Activated T-cell treated with anti-CD3 and anti-CD28 coated beads for 1 hour (primary cell): Measurements from ENCODE around the gene GBP3.
"Not testable (repeated sequence)": the region's sequence is repeated elsewhere in the genome, so short reads cannot be mapped to it uniquely, and the experiment has no call there.

Experiments used
- DNase-seq: peaks from one replicate; pipeline ENCODE4 v3.0.0-alpha.2; 2020; ENCODE audit warnings: low read depth

Gene GBP3, protein sequence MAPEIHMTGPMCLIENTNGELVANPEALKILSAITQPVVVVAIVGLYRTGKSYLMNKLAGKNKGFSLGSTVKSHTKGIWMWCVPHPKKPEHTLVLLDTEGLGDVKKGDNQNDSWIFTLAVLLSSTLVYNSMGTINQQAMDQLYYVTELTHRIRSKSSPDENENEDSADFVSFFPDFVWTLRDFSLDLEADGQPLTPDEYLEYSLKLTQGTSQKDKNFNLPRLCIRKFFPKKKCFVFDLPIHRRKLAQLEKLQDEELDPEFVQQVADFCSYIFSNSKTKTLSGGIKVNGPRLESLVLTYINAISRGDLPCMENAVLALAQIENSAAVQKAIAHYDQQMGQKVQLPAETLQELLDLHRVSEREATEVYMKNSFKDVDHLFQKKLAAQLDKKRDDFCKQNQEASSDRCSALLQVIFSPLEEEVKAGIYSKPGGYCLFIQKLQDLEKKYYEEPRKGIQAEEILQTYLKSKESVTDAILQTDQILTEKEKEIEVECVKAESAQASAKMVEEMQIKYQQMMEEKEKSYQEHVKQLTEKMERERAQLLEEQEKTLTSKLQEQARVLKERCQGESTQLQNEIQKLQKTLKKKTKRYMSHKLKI

DNA sequence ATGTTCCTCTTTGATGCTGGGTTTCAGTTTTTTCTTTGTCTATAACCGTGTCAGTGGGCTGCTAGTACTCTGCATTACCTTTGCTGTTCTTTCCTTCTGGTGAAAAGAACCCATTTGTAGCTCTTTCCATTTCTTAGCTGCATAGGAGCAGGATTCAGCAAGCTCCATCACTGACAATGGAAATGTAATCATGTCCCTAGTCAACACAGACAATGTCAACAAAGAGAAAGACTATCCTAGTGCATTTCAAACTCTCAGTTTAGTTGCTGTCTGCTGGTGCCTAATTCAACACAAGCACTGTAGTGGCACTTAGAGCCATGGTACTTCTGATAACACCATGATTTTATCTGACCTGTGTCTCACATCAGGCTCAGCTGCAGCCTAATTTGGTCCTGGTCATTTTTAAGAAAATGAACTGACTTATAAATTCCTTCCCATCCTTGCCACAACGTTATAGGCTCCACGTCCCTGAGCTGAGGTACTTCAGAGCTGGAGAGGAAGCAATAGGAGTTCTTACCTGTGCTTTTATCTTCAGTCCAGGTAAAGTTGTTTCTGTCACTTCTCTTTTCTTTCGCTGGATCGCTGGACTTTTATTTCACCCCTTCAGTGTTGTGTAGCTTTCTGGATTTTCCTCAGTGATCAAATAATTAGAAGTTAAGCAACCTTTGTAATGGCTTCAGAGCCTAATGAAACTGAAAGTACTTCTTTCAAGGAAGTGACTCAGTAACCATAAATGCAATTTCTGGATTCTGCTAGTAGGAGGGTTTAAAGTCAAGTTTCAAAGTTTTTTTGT is at the start of gene GBP3:
Gene GBP3 (minus strand): TSS at position 700 of the 793 bp plus-strand sequence. CDS start 2,145 bp downstream, outside the sequence.
- DNase-seq = no peak

DNA sequence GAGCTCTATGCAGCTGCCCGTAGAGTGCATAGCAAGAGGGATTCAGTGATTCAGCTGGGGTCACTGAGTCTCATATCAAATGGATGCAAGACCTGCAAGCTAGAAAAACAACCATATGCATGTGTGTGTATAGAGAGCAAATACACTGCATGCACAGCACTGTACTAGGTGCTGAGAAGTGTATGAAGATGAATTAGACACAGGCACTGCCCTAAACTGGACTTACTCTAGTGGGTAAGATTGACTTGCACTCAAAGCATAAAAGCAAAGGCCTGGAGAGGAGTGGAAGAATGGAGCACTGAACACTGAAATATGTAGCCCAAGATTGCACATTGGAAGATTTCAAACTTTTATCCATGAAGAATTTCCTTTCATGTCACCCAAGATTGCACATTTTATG is 47.8 kb upstream of the GBP3 start:
- DNase-seq = no peak

DNA sequence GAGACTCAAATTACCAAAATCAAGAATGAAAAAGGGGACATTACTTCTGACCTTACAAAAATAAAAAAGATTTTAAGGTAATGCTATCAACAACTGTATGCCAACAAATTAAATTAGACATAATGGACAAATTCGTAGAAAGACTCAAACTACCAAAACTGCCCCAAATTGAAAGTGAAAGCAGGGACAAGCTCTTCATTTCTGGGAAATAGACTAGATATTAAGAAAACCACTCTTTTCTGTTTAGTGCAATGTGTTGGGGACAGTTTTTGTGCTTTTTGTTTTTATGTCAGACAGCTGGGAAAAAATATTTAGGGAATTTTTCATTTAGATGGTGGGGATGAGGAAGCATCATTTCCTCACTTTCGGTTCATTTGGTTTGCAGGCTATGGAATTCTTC is 47.3 kb upstream of the GBP3 start:
- no peak for DNase-seq

DNA sequence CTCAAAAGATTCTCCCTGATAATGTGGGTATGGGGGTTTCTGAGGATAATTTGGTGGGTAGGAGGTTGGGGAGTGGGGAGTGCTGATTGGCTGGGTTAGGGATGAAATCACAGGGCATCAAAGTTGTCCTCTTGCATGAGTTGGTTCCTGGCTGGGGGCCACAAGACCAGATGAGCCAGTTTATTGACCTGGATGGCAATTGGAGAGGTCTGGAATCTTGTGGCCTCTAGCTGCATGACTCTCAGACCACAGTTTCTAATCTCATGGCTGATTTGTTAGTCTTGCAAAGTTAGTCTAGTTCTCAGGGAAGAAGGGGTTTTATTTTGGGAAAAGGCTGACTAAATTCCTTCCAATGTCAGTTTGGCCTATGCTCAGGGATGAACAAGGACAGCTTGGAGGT is 45.6 kb upstream of the GBP3 start:
- DNase-seq = no peak

DNA sequence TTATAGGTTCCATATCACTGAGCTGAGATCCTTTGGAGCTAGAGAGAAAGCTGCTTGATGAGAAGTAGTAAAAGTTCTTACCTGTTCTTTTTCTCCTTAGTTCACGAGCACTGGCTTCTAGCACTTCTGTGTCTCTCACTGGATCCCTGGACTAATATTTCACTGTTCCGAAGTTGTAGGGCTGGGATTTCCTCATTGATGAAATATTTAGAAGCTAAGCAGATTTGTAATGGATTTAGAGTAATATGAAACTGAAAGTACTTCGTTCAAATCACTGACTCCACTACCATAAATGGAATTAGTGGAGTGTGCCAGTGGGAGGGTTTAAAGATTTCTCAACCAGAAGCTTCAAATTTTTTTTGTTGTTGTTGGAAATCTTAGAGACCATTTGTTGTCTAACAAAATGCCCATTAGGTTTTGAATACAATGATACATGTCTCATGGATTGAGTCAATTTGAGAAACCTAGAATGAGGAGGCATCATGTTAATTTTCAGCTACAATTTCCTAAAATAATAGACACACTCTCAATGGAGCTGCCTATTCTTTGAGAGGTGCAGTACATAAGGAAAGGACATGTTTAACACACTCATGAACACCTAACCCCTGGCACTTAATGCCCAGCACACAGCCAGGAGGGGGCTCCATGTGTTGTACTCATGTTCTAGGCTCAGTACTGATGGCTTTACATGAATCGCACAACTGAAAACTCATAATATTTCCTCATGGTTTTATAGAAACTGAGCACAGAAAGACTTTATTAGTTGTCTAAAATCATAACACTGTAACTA is 42.6 kb upstream of the GBP3 start, which contains the start of gene GBP1:
Gene GBP1 (minus strand): TSS at position 130 of the 790 bp plus-strand sequence. CDS start 1,974 bp downstream, outside the sequence.
- no peak for DNase-seq

DNA sequence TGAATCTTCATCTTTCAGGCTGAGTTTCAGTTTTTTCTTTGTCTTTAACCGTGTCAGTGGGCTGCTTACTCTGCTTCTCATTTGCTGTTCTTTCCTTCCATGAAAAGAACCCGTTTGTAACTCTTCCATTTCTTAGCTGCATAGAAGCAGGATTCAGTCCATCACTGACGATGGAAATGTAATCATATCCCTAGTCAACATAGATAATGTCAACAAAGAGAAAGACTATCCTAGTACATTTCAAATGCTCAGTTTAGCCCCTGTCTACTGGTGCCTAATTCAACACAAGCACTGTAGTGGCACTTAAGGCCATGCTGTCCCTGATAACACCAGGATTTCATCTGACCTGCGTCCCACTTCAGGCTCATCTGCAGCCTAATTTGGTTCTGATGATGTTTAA is 42.0 kb upstream of the GBP3 start:
- DNase-seq = no peak

DNA sequence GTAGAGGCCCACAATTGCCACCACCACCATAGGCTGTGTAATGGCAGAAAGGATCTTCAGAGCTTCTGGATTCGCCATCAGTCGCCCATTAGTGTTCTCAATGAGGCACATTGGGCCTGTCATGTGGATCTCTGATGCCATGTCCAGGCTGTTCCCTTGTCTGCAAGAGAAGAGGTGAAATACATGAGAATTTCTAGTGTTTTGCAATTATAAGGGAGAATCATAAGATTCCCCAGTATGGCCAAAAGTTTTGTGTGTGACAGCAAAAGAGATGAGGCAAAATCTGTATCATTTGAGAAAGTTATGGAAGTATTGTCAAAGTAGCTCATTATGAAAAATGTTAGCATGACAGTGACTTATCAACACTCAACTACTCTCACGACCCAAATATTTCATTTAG is 40.4 kb upstream of the GBP3 start:
- no peak for DNase-seq

DNA sequence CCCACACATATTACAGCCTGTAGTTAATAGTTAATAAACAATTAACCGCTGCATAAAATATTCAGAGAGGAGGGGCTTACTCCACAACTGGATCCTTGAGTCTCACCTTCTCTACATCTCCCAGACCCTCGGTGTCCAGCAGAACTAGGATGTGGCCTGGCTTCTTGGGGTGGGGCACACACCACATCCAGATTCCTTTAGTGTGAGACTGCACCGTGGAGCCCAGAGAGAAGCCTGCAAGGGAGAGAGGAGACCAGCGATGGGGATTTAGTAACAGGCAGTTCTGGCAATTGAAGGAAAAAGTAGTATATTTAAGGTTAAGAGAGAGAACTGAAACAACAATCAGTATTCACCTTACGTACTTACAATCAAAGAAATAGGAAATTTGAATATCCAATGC is 37.4 kb upstream of the GBP3 start:
- DNase-seq = no peak

DNA sequence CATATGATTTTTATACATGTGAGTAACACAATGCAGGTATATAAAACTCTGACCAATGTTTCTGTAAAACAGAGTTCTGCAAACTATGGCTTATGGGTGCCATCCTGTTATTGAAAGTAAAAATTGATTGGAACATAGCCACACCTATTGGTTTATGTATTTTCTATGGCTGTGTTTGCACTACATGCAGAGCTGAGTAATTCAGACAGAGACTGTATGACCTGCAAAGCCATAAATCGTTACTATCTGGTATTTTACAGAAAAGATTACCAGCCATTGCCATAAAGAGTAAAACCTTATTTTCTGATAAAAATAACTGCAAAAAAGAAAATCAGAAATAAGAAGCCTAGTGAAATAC is 29.3 kb upstream of the GBP3 start:
- no peak for DNase-seq

DNA sequence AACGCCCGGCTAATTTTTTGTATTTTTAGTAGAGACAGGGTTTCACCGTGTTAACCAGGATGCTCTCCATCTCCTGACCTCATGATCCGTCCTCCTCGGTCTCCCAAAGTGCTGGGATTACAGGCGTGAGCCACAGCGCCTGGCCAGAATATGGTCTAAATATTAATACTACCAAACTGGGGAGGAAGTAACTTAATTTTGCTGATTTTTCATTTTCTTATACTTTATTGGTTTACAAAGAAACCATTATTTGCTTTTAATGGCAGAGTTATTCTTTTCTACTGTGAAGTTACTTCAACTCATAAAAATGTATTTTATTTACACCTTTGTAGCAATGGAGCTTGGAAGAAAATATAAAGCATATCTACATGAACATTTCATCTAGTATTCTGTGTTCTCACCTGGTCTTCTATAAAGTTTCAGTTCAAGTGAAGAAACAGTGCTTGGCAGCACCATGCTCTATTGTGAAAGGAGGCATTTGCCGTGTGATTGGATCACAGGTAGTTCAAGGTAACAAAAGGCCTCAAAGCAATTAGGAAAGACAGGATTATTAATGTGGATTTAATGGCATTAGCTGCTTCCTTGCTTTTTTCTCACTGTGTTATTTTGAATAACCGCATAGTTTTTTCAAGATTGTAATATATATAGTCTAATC is 28.8 kb upstream of the GBP3 start:
- DNase-seq = no peak

DNA sequence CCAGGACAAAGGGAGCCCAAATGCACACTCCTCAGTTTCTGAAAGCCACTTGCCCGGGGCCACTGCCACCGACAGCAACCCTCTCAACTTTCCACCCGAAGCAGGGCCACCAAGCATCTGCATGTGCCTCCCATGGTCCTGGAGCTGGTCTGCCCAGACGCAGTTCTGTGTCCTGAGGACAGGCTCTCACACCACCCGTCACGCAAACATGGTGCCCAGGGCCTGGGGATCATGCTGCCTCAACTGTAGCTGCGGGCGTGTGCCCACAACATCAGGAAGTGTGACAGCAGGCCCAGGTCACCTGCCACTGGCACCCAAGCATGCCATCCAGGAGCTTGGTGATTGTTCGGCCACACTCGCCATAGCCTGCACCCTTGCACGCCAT is 28.0 kb upstream of the GBP3 start:
- DNase-seq = no peak

DNA sequence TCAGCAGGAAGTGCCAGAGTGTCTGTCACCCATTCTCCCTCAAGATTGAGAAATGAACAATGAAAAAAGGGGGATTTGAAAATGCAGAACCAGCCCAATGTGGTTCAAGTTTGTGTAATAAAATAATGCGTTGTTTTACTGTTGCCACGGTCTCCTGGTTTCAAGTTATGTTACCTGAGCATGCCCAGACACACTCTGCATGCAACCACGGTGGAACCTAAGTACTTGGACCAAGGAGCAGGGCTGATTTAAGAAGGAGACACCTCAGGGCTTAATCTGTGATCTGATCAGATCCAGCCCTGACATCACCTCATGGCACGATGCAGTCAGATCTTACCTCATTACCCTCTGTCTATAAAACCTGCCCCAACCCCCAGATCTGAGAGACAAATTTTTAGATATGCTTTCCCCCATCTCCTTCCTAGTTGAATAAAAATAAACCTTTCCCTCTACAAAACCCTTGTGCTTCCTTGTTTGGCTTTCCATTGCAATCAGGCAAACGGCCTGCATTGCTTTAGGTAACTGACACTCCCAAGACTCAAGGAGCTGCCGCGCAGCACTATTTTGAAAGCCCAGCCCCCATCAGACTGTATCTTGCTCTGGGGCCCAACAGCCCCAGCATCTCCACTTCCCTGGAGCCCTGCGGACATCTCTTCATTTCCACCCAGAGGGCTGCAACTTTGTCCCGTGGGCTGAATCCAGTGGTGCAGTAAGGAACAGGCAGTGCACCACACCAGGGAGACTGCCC is 27.4 kb upstream of the GBP3 start:
- not testable (repeated sequence) for DNase-seq

DNA sequence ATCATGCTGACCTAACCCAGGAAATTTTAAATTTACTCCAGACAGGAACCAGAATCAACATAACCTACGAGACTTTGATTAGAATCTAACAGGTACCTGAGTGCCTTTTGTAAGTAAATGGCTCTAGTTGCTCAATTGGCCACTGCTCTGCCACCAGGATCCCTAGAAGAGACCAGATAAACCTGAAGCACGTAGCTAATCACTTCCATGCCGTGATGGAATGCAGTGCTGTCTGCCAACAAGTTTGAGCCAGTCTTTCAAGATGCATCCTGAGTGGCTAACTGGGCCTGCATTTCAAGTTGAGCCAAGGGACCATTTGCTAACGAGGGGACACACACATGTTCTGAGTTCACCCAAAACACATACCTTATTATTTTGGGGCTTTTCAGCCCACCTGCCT is 26.5 kb upstream of the GBP3 start:
- not testable (repeated sequence) for DNase-seq

DNA sequence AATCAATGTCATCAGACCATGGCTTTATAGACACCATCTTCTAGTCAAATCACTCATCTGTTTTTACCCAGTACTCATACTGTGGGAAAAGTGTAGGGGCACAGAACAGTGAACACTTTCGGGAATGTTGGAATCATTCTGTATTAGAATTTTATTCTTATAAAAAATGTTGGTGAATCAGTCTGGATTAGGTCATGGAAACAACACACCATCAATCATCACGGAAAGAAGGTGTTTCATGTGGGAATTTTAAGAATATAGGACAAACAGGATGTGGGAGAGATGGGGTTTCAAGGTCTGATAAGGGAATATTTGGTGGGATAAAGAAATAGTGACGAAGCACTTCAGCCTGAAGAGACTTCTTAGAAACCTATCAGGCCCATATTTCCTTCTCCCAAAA is 25.1 kb upstream of the GBP3 start:
- no peak for DNase-seq

DNA sequence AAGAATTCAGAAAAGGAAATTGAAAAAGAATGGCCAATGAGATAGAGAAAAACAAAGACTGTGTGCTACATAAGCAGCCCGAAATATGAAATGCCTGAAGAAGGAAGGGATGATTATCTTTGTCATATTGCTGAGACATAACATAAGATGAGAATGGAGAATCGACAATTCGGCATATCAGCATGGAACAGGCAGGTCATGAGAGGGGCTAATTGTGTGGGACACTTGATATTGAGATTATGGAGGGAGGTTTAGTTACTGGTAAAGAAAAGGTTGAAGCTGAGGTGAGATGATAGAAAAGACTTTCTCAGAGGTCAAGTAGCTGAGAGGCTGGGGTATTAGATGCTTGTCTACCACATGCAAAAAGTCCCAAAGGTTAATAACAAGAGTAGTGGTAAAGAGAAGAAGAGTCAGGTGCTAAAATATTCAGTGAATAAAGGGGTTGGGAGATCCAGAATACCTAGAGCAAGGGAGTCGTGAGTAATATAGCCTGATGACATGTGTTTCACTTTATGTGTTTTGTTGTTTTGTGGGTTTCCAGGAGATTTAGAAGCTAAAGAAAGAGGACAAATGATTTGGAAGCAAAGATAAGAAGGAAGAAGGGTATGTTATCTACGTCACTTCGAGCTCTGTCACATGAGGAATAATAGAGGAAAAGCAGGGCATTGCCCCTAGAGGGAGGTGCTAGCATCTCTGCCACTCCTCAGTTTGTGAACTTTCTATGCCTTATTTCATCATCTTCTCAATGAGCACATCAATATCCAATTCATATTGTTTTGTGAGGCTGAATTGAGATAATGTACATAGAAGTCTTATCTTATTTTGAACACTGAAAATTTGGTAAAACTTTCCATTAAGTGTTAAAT is 23.9 kb upstream of the GBP3 start:
- not testable (repeated sequence) for DNase-seq

DNA sequence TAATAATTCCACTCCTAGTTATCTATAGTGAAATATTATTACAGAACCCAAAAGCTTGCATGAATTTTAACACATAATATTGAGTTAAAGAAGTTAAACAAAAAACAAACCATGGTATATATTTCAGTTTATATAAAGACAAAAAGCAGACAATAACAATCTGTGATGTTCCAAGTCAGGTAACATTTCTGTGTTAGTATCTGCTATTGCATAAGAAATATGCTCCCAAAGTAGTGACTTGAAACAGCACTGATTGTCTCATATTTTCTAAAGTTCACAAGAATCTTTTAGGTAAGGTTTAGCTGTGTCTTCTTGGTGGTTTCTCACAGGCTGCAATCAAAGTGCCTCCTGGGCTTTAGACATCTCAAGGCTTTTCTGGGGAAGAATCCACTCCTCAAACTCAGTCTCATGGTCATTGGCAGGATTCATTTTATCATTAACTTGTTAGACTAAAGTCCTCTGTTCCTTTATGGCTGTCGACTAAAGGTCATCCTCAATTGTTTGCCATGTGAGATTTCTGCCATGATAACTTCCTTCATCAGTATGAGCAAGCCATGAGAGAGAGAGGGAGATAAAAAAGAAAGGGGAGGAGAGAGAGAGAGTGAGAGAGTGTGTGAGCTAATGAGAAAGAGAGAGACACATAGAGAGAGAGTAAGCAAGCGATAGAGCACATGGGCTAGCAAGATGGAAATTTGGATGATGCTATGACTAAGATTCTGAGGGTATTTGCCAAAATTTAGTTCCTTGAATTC is 22.5 kb upstream of the GBP3 start:
- no peak for DNase-seq

DNA sequence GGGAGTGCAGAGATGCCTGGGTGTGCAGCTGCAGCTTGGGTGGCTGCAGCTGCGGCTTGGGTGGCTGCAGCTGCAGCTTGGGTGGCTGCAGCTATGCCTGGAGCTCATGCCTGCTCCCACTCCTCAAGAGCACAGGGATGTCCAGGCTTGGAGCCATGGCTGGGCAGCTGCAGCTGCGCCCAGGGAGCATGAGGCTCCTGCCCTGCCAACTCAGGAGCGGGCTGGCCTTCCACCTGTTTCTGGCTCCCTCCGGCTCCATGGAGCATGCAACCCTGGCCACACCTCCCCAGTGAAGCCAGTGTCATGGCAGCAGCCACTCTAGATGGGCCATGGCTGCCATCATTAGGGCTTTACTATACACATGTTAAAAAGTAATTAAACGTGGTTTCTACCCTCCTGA is 21.3 kb upstream of the GBP3 start:
- DNase-seq = no peak

DNA sequence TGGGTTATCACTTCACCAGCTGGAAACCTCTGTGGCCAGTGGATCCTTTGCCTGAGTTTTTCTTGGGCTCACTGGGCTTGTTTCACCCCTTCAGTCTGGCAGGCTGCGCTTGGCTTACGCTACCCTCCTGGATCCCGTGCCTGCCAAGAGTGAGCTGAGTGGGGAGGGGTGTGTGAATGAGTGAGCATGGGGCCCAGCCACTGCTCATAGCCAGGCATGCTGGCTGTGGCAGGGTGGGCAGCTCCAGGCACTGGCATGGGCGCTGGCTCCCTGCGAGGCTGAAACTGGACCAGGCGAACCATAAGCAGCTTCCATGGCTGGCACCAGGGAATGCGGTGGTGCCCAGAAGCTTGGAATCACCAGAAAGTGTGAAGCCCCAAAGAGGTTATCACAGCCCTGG is 19.8 kb upstream of the GBP3 start:
- DNase-seq = no peak

DNA sequence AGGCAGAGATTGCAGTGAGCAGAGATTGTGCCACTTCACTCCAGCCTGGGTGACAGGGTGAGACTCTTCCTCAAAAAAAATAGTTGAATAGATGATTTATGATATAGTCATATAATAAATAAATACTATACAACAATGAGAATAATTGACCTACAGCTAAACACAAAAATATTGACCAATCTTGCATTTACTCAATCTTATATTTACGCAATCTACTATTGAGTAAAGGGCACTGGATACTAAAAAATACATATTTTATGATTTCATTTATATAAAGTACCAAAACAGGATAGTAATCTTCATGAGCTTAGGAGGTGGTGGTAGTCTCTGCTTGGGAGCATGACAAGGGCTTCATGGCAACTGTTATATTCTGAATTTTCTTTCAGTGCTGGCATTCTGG is 19.1 kb upstream of the GBP3 start:
- no peak for DNase-seq
